T-cell (primary cell): ENCODE results near the gene ST7. TPM values are rescaled to one million over a fixed set of nuclear protein-coding genes. Genes with fewer than 3 reads are reported as not detected.

ENCODE experiments used
- ATAC-seq, 4 experiments: fragments of 200-7000 bp in 3 of 4; fragments of 150-1000 bp in 1 of 4; cut with Tn5 transposase; replicated peaks in 1 of 4; 1 replicate in 3 of 4; 2 replicates in 1 of 4; pipeline ENCODE4 v1.10.0; 2021; ENCODE audit warnings: moderate library complexity in 3 of 4, mild to moderate bottlenecking in 2 of 4, moderate number of reproducible peaks in 1 of 4
- CTCF ChIA-PET, 2 donors: fragments of 300-600 bp; sonication (Branson Sonifier 250); formaldehyde crosslinking; loops; one replicate each; lab custom pipeline; 2022; ENCODE audit warnings: antibody characterized with exemption in 2 of 2; lab: Charles Lee
- POLR2A ChIA-PET, 2 donors: fragments of 300-600 bp; sonication (Branson Sonifier 250); formaldehyde crosslinking; loops; one replicate each; lab custom pipeline; 2022; ENCODE audit warnings: antibody characterized with exemption in 2 of 2; lab: Charles Lee
- DNase-seq, 35 experiments: peaks; one replicate each; pipeline versions ENCODE4 v3.0.0 to v3.0.0-alpha.2; 2013 to 2023
- H3K27ac ChIP-seq: one replicate; pipeline ENCODE4 v1.5.1; 2013; ENCODE audit warnings: low read length
- H3K27me3 ChIP-seq, 2 experiments: replicated peaks in 1 of 2; 1 replicate in 1 of 2; 2 replicates in 1 of 2; pipeline versions ENCODE4 v1.6.1 to v1.7.0; 2013; ENCODE audit warnings: low read length in 1 of 2, mixed read lengths in 1 of 2; ENCODE audit not compliant: control insufficient read depth in 2 of 2, insufficient read depth in 2 of 2; ENCODE audit errors: extremely low read depth in 1 of 2
- H3K36me3 ChIP-seq, 2 donors: 1 replicate in 1 of 2; 2 replicates in 1 of 2; pipeline versions ENCODE4 v1.6.1 to v1.7.0; 2013; ENCODE audit warnings: low read length in 1 of 2; ENCODE audit not compliant: control insufficient read depth in 2 of 2, insufficient read depth in 1 of 2; ENCODE audit errors: extremely low read depth in 1 of 2
- H3K4me1 ChIP-seq, 2 experiments: 1 replicate in 1 of 2; 2 replicates in 1 of 2; pipeline versions ENCODE4 v1.6.1 to v1.7.0; 2013; ENCODE audit warnings: low read length in 2 of 2, mixed read lengths in 1 of 2; ENCODE audit not compliant: insufficient read depth in 2 of 2, control insufficient read depth in 1 of 2; ENCODE audit errors: extremely low read depth in 1 of 2
- H3K4me3 ChIP-seq, 2 donors: 1 replicate in 1 of 2; 2 replicates in 1 of 2; pipeline versions ENCODE4 v1.5.1 to v1.7.0; 2013; ENCODE audit warnings: mild to moderate bottlenecking in 2 of 2, low read length in 1 of 2, moderate library complexity in 1 of 2; ENCODE audit not compliant: control insufficient read depth in 1 of 2; ENCODE audit errors: extremely low read depth in 1 of 2
- H3K9me3 ChIP-seq: 2 replicates; pipeline ENCODE4 v1.7.0; 2013
- H3K27ac Mint-ChIP-seq, 2 donors: one replicate each; pipeline ENCODE4 v1.8.0; 2020 to 2021; ENCODE audit warnings: mild to moderate bottlenecking in 2 of 2, mixed read lengths in 2 of 2
- H3K27me3 Mint-ChIP-seq, 2 donors: one replicate each; pipeline ENCODE4 v1.8.0; 2021 to 2022; ENCODE audit warnings: mixed read lengths in 2 of 2
- H3K36me3 Mint-ChIP-seq: one replicate; pipeline ENCODE4 v1.8.0; 2021; ENCODE audit warnings: mixed read lengths
- H3K4me1 Mint-ChIP-seq, 3 donors: one replicate each; pipeline ENCODE4 v1.8.0; 2020 to 2022; ENCODE audit warnings: mixed read lengths in 3 of 3, mild to moderate bottlenecking in 1 of 3
- H3K4me3 Mint-ChIP-seq, 3 donors: one replicate each; pipeline ENCODE4 v1.8.0; 2020 to 2022; ENCODE audit warnings: mild to moderate bottlenecking in 3 of 3, mixed read lengths in 3 of 3, moderate library complexity in 3 of 3
- H3K9me3 Mint-ChIP-seq, 3 donors: one replicate each; pipeline ENCODE4 v1.8.0; 2020 to 2022; ENCODE audit warnings: mixed read lengths in 3 of 3
- WGBS: methylation state at CpG from one replicate; pipeline ENCODE4 v1.1.5; 2013; ENCODE audit warnings: missing lambda C conversion rate; ENCODE audit not compliant: insufficient coverage; 5-methylcytosine and 5-hydroxymethylcytosine counted together
- total RNA-seq, 35 experiments: library from RNA in 6 of 35; stranded (reverse) in 6 of 35; fragments of 120-200 nt in 1 of 35; gene quantifications; one replicate each; pipeline versions ENCODE4 v1.2.1 to v1.2.4 and lab custom pipeline; 2013 to 2026

Gene ST7
- total RNA-seq, 5 donors from 2014 or later (not counting 1 experiment from before 2014, with no cell fraction given), result 3.3 to 6.1 (median 4.4) TPM

DNA sequence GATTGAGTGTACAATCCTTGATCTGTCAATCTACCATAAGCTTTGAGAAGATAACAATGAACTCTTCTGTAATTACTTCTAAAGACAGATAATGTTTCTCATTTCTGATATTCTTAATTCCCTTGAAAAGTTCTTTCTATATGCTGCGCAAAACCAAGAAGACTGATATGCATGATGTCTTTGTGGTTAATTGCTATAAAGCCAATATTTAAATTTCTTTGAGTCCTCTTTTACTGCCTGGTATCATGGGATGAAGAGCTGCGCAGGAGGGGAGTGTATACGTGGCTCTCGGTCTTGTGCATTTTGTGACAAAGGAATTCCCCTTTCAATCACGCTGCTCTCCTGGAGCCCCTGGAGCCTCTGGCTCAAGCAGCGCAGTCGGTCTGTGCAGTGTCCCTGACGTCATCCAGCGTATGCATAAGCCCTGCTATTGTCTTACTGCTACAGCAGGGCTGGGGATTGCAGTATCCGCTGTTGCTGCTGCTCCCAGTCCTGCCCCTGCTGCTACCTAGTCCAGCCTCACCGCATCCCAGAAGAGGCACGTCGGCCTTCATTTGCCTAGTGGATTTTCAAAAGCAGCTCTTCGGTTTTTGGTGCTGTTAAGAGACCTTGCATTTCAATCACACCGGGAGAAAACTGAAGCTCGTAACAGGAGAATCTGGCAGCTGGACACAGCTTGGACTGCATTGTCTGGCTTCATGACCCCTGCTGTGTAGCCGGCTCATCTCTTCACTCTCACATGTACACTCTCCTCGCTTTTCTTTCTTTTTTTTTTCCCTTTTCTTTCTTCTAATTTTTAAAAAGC is 66.7 kb downstream of the ST7 start:
- Mint-ChIP-seq H3K27ac (no peak overlapping the region), H3K27me3 (no peaks in the 10 kb centered on the region), H3K9me3 (no peaks in the 10 kb centered on the region), H3K4me3 (no peak overlapping the region), H3K4me1 (peaks cover 10 to 27% (median 23%) of the 10 kb centered on the region in 3 donors), H3K36me3 (no peaks in the 10 kb centered on the region)
- no peak for ATAC-seq
- POLR2A ChIA-PET, result interaction anchor here in 1 of 2 donors (0.7 kb wide), 1 partner anchor 35 kb away, joined by 3 read pairs; no protein-coding TSS in a partner anchor
- Histone ChIP-seq H3K27ac (no peak overlapping the region), H3K27me3 (no peaks in the 10 kb centered on the region), H3K4me1 (peaks cover 0 to 7% of the 10 kb centered on the region in 2 experiments), H3K36me3 (no peaks in the 10 kb centered on the region), H3K4me3 (no peak overlapping the region), H3K9me3 (no peaks in the 10 kb centered on the region)
- 94% methylated on average over 17 of the region's 18 CpGs for WGBS
- CTCF ChIA-PET, result interaction anchor here (0.6 to 1.0 kb wide), 2 partner anchors 66 to 107 kb away, joined by 3 read pairs; no protein-coding TSS in a partner anchor
- no peak for DNase-seq

DNA sequence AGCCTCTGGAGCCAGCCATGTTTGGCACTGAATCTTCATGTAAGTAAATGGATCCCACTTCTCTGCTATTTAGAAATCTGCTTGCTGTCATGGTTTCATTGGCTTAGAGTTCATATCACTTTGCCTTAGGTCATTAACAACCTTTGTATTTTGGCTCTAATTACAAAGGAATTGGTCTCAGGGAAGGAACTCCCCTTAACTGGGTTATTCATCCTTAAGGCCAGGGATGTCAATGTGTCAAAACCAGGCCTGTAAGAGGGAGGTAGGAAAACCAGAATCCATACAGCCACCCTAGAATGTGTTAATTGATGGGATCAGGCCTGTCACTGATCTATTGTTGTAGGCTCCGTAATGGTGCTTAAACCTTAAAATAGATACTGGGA is 67.3 kb downstream of the ST7 start:
- no peak overlapping the region for H3K27ac ChIP-seq

DNA sequence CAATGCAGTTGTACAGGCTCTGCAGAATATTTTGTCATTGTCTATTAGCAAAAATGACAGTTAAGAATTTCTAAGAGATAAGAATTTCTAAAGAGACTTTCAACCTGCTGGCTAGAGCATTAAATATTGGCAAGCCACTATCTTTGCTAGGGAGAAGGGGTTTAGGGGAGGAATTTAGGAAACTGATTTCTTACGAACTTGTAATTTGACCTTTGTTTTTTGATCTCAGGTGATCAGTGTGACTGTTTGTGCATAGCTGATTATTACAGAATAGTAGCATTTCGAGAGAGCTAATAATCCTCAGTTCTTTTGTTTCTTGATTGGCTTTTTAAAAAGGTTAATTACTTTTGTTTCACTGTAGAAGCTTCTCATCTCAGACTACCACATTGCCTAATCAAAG is 68.1 kb downstream of the ST7 start:
- Mint-ChIP-seq H3K9me3 (no peaks in the 10 kb centered on the region), H3K27me3 (no peaks in the 10 kb centered on the region), H3K27ac (no peak overlapping the region), H3K4me1 (peaks cover 10 to 15% (median 14%) of the 10 kb centered on the region in 3 donors), H3K36me3 (no peaks in the 10 kb centered on the region), H3K4me3 (no peak overlapping the region)
- CTCF ChIA-PET, result no interaction called here
- Histone ChIP-seq H3K4me3 (no peak overlapping the region), H3K36me3 (no peaks in the 10 kb centered on the region), H3K27me3 (no peaks in the 10 kb centered on the region), H3K27ac (no peak overlapping the region), H3K9me3 (no peaks in the 10 kb centered on the region), H3K4me1 (peaks cover 0 to 7% of the 10 kb centered on the region in 2 experiments)
- DNase-seq, result no peak
- POLR2A ChIA-PET, result no interaction called here
- no peak for ATAC-seq
- WGBS, result 100% methylated on average over 1 of the region's 2 CpGs

More for the DNA sequence above, 67.3 kb downstream of the ST7 start:
- DNase-seq (no peak), ATAC-seq (no peak)
- Mint-ChIP-seq H3K9me3 (no peaks in the 10 kb centered on the region), H3K27ac (no peak overlapping the region), H3K4me1 (peaks cover 10 to 21% (median 17%) of the 10 kb centered on the region in 3 donors), H3K27me3 (no peaks in the 10 kb centered on the region), H3K36me3 (no peaks in the 10 kb centered on the region), H3K4me3 (no peak overlapping the region)
- CTCF ChIA-PET, result no interaction called here
- H3K4me3 ChIP-seq, result no peak overlapping the region
- POLR2A ChIA-PET, result interaction anchor here in 1 of 2 donors (0.7 kb wide), 1 partner anchor 34 kb away, joined by 3 read pairs; no protein-coding TSS in a partner anchor
- H3K36me3 ChIP-seq, result no peaks in the 10 kb centered on the region
- WGBS, result no CpG with 5 or more reads among the region's 1 CpG
- H3K27me3 ChIP-seq, result no peaks in the 10 kb centered on the region
- H3K4me1 ChIP-seq, result peaks cover 0 to 7% of the 10 kb centered on the region in 2 experiments
- H3K9me3 ChIP-seq, result no peaks in the 10 kb centered on the region

- Mint-ChIP-seq H3K27me3 (no peaks in the 10 kb centered on the region), H3K27ac (no peak overlapping the region), H3K36me3 (peaks cover 3% of the 10 kb centered on the region), H3K9me3 (no peaks in the 10 kb centered on the region), H3K4me1 (peaks cover 10 to 13% (median 12%) of the 10 kb centered on the region in 3 donors), H3K4me3 (no peak overlapping the region)
- H3K4me3 ChIP-seq, result no peak overlapping the region
- DNase-seq (no peak), ATAC-seq (no peak)
- CTCF ChIA-PET, result no interaction called here
- H3K27ac ChIP-seq, result no peak overlapping the region
- WGBS, result no CpG with 5 or more reads among the region's 5 CpGs
- no peaks in the 10 kb centered on the region for H3K36me3 ChIP-seq
- no peaks in the 10 kb centered on the region for H3K9me3 ChIP-seq
- POLR2A ChIA-PET, result no interaction called here
- no peaks in the 10 kb centered on the region for H3K27me3 ChIP-seq
- H3K4me1 ChIP-seq, result peaks cover 0 to 7% of the 10 kb centered on the region in 2 experiments
Observed at GRCh38 chr7:117021986-117022385, 68.7 kb downstream of the ST7 start.

- ATAC-seq, result peak in 1 of 4 experiments; percentile 31
- Histone ChIP-seq H3K27ac (no peak overlapping the region), H3K4me3 (no peak overlapping the region), H3K27me3 (no peaks in the 10 kb centered on the region), H3K36me3 (no peaks in the 10 kb centered on the region), H3K4me1 (peaks cover 0 to 7% of the 10 kb centered on the region in 2 experiments), H3K9me3 (no peaks in the 10 kb centered on the region)
- Mint-ChIP-seq H3K4me1 (peaks cover 9 to 10% (median 9%) of the 10 kb centered on the region in 3 donors), H3K4me3 (no peak overlapping the region), H3K36me3 (peaks cover 3% of the 10 kb centered on the region), H3K27ac (no peak overlapping the region), H3K27me3 (no peaks in the 10 kb centered on the region), H3K9me3 (no peaks in the 10 kb centered on the region)
- no CpG with 5 or more reads among the region's 5 CpGs for WGBS
- POLR2A ChIA-PET, result no interaction called here
- CTCF ChIA-PET, result no interaction called here
- no peak for DNase-seq
Observed at GRCh38 chr7:117023325-117023854, 70.1 kb downstream of the ST7 start.

GRCh38 chr7:117024811-117025210 is 71.5 kb downstream of the ST7 start:
- Mint-ChIP-seq H3K27ac (no peak overlapping the region), H3K9me3 (peaks cover 0 to 8% (median 0%) of the 10 kb centered on the region in 3 donors), H3K4me3 (no peak overlapping the region), H3K4me1 (peaks cover 9 to 10% (median 9%) of the 10 kb centered on the region in 3 donors), H3K27me3 (no peaks in the 10 kb centered on the region), H3K36me3 (peaks cover 3% of the 10 kb centered on the region)
- H3K9me3 ChIP-seq, result no peaks in the 10 kb centered on the region
- ATAC-seq (no peak), DNase-seq (no peak)
- H3K27ac ChIP-seq, result no peak overlapping the region
- H3K36me3 ChIP-seq, result no peaks in the 10 kb centered on the region
- H3K27me3 ChIP-seq, result no peaks in the 10 kb centered on the region
- H3K4me1 ChIP-seq, result peaks cover 0 to 7% of the 10 kb centered on the region in 2 experiments
- ChIA-PET POLR2A (interaction anchor here in 1 of 2 donors (0.6 kb wide), 1 partner anchor 210 kb away, joined by 4 read pairs; no protein-coding TSS in a partner anchor), CTCF (no interaction called here)
- H3K4me3 ChIP-seq, result no peak overlapping the region
